ENCODE results near the gene XCR1.
A peak's percentile ranks its signal among the peaks of the same experiment; 100 is the strongest.
"Not testable (repeated sequence)": the region's sequence is repeated elsewhere in the genome, so short reads cannot be mapped to it uniquely, and the experiment has no call there.

Gene XCR1

DNA sequence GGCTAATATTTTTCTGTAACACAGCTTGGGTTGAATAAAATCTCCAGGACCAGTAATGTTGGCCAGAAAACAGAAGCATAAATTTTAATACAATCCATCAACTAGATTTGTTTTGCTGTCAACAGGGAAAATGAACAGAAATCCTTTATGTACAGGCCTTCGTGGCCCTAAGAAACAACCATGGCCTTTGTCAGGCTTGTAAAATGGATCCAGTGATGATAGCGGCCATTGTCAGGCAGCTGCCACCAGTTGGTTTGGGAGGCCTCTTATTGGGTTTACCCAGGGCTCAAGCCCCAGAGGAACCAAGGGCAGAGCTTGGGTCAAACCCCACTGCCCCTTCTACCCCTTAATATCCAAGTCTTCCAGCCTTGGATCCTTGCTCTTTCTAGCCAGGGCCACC lies 26.1 kb downstream of the XCR1 start:
- no peaks in the 10 kb centered on the region for H3K36me3 ChIP-seq (ENCODE audit: control insufficient read depth in 1 of 2, insufficient read depth in 2 of 2, low read length in 2 of 2)
- H3K4me3 ChIP-seq (ENCODE audit: low read depth, low read length), result no peak overlapping the region
- no peak overlapping the region for H3K14ac ChIP-seq (ENCODE audit: low read length)
- no peak overlapping the region for H3K27ac ChIP-seq (ENCODE audit: low read depth, low read length)
- H4K8ac ChIP-seq (ENCODE audit: low read depth, low read length), result no peak overlapping the region
- no peak overlapping the region for H3K9ac ChIP-seq (ENCODE audit: low read length)
- no peak for DNase-seq
- H3K9me3 ChIP-seq (ENCODE audit: insufficient read depth, low read depth, low read length), result peaks cover 4% of the 10 kb centered on the region
- H4K91ac ChIP-seq (ENCODE audit: low read depth, low read length), result no peak overlapping the region
- H3K79me2 ChIP-seq (ENCODE audit: control insufficient read depth, insufficient read depth, low read length, poor library complexity), result no peaks in the 10 kb centered on the region
- no peak overlapping the region for H4K12ac ChIP-seq (ENCODE audit: low read depth, low read length)
- H2AK5ac ChIP-seq (ENCODE audit: low read length), result no peak overlapping the region
- H3K23ac ChIP-seq (ENCODE audit: low read length), result no peak overlapping the region
- no peaks in the 10 kb centered on the region for H3K79me1 ChIP-seq (ENCODE audit: low read length)
- H3K4me2 ChIP-seq (ENCODE audit: low read length), result no peak overlapping the region
- no CpG with 5 or more reads among the region's 2 CpGs for WGBS (ENCODE audit: extremely low coverage, insufficient coverage, insufficient read length)
- H3K18ac ChIP-seq (ENCODE audit: low read length), result no peak overlapping the region
- H2BK5ac ChIP-seq (ENCODE audit: low read depth, low read length, poor library complexity), result no peak overlapping the region
- no peaks in the 10 kb centered on the region for H3K27me3 ChIP-seq (ENCODE audit: insufficient read depth, low read length)
- no peak overlapping the region for H2BK120ac ChIP-seq (ENCODE audit: insufficient read depth, low read length, poor library complexity)
- no peak overlapping the region for H3K4ac ChIP-seq (ENCODE audit: low read depth, low read length)
- peaks cover 0 to 4% of the 10 kb centered on the region in 2 experiments for H3K4me1 ChIP-seq (ENCODE audit: control insufficient read depth in 1 of 2, insufficient read depth in 2 of 2, low read length in 2 of 2)
- no peak overlapping the region for H2AFZ ChIP-seq (ENCODE audit: insufficient read depth, low read length, poor library complexity)
- H2BK12ac ChIP-seq (ENCODE audit: low read length), result no peak overlapping the region

DNA sequence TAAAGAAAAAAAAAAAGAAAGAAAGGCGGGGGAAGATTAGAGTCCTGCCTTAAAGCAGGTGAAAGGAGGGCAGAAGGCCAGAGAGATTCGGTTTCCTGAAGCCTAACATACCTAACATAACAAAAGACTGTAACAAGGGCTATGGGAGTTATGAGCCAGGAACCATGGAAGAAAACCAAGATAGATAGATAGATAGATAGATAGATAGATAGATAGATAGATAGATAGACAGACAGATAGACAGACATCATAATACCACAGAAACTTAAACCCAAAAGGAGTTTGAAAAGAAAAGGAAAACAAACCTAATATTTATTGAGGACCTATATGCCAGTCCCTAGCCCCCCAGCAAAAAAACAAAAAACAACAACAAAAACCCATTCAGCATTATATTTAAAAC lies 29.3 kb downstream of the XCR1 start:
- Histone ChIP-seq H3K4me3 (ENCODE audit: low read depth, low read length) (no peak overlapping the region), H3K23ac (ENCODE audit: low read length) (no peak overlapping the region), H3K9ac (ENCODE audit: low read length) (no peak overlapping the region), H4K91ac (ENCODE audit: low read depth, low read length) (no peak overlapping the region), H3K9me3 (ENCODE audit: insufficient read depth, low read depth, low read length) (peaks cover 4% of the 10 kb centered on the region), H3K36me3 (ENCODE audit: control insufficient read depth in 1 of 2, insufficient read depth in 2 of 2, low read length in 2 of 2) (no peaks in the 10 kb centered on the region), H4K8ac (ENCODE audit: low read depth, low read length) (no peak overlapping the region), H2AFZ (ENCODE audit: insufficient read depth, low read length, poor library complexity) (no peak overlapping the region), H2BK5ac (ENCODE audit: low read depth, low read length, poor library complexity) (no peak overlapping the region), H2BK12ac (ENCODE audit: low read length) (no peak overlapping the region), H3K27me3 (ENCODE audit: insufficient read depth, low read length) (no peaks in the 10 kb centered on the region), H3K18ac (ENCODE audit: low read length) (no peak overlapping the region), H3K79me2 (ENCODE audit: control insufficient read depth, insufficient read depth, low read length, poor library complexity) (peaks cover 3% of the 10 kb centered on the region), H3K4me2 (ENCODE audit: low read length) (no peak overlapping the region), H3K27ac (ENCODE audit: low read depth, low read length) (no peak overlapping the region), H4K12ac (ENCODE audit: low read depth, low read length) (no peak overlapping the region), H3K14ac (ENCODE audit: low read length) (no peak overlapping the region), H3K4me1 (ENCODE audit: control insufficient read depth in 1 of 2, insufficient read depth in 2 of 2, low read length in 2 of 2) (peaks cover 0 to 10% of the 10 kb centered on the region in 2 experiments), H3K4ac (ENCODE audit: low read depth, low read length) (no peak overlapping the region), H2BK120ac (ENCODE audit: insufficient read depth, low read length, poor library complexity) (no peak overlapping the region), H2AK5ac (ENCODE audit: low read length) (no peak overlapping the region), H3K79me1 (ENCODE audit: low read length) (peaks cover 10% of the 10 kb centered on the region)
- peak; percentile 15 to 73 for DNase-seq
- no CpG with 5 or more reads among the region's 2 CpGs for WGBS (ENCODE audit: extremely low coverage, insufficient coverage, insufficient read length)

DNA sequence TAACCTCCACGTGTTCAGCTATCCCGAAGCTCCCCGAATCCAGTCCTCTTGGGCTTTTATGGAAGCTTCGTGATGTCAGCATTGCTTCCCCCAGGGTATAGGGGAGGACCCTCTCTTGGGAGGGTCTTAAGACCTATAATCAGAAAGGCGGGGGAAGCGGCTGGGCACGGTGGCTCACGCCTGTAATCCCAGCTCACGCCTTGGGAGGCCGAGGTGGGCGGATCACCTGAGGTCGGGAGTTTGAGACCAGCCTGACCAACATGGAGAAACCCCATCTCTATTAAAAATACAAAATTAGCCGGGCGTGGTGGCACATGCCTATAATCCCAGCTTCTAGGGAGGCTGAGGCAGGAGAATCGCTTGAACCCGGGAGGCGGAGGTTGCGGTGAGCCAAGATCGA lies 29.8 kb downstream of the XCR1 start:
- DNase-seq, result not testable (repeated sequence)

DNA sequence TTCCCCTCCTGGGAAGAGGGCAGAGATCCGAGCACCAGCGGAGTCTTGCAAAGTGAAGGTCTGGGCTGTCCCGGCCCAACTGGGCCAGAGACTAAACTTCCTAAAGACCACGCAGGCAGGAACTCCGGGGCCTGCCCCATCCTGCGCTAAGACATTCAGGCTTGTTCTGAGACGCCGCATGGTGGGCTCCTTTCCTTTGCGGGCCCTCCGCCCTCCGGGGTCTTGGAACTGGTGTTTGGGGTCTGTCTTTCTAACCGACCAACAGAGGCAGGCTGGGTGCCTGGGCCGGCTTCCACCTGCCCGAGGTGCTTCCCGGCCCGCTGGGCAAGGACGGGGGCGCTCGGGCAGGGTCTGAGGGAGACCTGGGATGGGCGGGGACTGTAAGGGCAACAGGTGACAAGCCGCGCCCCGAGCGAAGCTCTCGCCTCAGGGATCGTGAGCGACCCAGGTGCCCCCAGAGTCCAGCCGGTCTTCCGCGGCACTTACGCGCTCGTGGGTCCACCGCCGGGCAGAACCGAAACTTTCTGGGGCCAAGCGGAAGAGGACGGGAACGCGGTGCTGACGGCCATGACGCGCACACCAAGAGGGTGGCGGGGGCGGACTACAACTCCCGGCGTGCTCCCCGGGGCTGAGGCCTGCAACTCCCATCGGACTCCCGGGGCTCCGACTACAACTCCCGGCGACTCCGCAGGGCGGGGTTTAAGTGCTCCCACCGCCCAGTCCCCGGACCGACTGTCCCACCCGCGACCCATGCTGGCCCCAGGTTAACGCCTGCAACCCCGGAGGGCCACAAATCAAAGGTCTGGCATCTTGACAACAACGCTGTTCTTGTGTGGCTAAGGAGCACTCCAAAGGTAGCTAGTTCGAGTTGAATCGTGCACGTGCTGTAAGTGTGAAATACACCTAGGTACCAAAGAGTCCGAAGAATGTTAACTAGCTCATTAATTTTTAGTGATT lies 31.8 kb downstream of the XCR1 start, which contains the start of gene FYCO1:
Gene FYCO1, minus strand, starts transcription at position 589 of the 957 bp plus-strand sequence. CDS start 10,914 bp downstream, outside the sequence.
- Histone ChIP-seq H3K36me3 (ENCODE audit: control insufficient read depth in 1 of 2, insufficient read depth in 2 of 2, low read length in 2 of 2) (no peaks in the 10 kb centered on the region), H4K8ac (ENCODE audit: low read depth, low read length) (peak within 1 kb of the TSS; percentile 74), H3K4me1 (ENCODE audit: control insufficient read depth in 1 of 2, insufficient read depth in 2 of 2, low read length in 2 of 2) (peaks cover 0 to 10% of the 10 kb centered on the region in 2 experiments), H3K9me3 (ENCODE audit: insufficient read depth, low read depth, low read length) (peaks cover 4% of the 10 kb centered on the region), H2BK12ac (ENCODE audit: low read length) (no peak within 1 kb of the TSS), H2BK120ac (ENCODE audit: insufficient read depth, low read length, poor library complexity) (peak within 1 kb of the TSS; percentile 25), H4K12ac (ENCODE audit: low read depth, low read length) (peak within 1 kb of the TSS; percentile 14), H2BK5ac (ENCODE audit: low read depth, low read length, poor library complexity) (peak within 1 kb of the TSS; percentile 32), H3K4me3 (ENCODE audit: low read depth, low read length) (peak within 1 kb of the TSS; percentile 98), H4K91ac (ENCODE audit: low read depth, low read length) (peak within 1 kb of the TSS; percentile 59), H2AK5ac (ENCODE audit: low read length) (no peak within 1 kb of the TSS), H3K9ac (ENCODE audit: low read length) (peak within 1 kb of the TSS; percentile 72), H3K79me1 (ENCODE audit: low read length) (peaks cover 10% of the 10 kb centered on the region), H3K14ac (ENCODE audit: low read length) (peak within 1 kb of the TSS; percentile 38), H3K27me3 (ENCODE audit: insufficient read depth, low read length) (no peaks in the 10 kb centered on the region), H3K18ac (ENCODE audit: low read length) (peak within 1 kb of the TSS; percentile 16), H3K79me2 (ENCODE audit: control insufficient read depth, insufficient read depth, low read length, poor library complexity) (peaks cover 5% of the 10 kb centered on the region), H3K27ac (ENCODE audit: low read depth, low read length) (no peak within 1 kb of the TSS), H2AFZ (ENCODE audit: insufficient read depth, low read length, poor library complexity) (peak within 1 kb of the TSS; percentile 30), H3K4ac (ENCODE audit: low read depth, low read length) (peak within 1 kb of the TSS; percentile 15), H3K4me2 (ENCODE audit: low read length) (peak within 1 kb of the TSS; percentile 83), H3K23ac (ENCODE audit: low read length) (peak within 1 kb of the TSS; percentile 29)
- DNase-seq, result peak; percentile 77 to 80
- whole genome bisulfite sequencing (ENCODE audit: extremely low coverage, insufficient coverage, insufficient read length), result no CpG with 5 or more reads among the region's 67 CpGs

More for the DNA sequence above, 29.8 kb downstream of the XCR1 start:
- not testable (repeated sequence) for H3K18ac ChIP-seq (ENCODE audit: low read length); H4K12ac ChIP-seq (ENCODE audit: low read depth, low read length); H3K4ac ChIP-seq (ENCODE audit: low read depth, low read length); H3K4me2 ChIP-seq (ENCODE audit: low read length); H3K27ac ChIP-seq (ENCODE audit: low read depth, low read length); H3K23ac ChIP-seq (ENCODE audit: low read length); H3K9me3 ChIP-seq (ENCODE audit: insufficient read depth, low read depth, low read length); H2BK120ac ChIP-seq (ENCODE audit: insufficient read depth, low read length, poor library complexity); H3K14ac ChIP-seq (ENCODE audit: low read length); H3K4me3 ChIP-seq (ENCODE audit: low read depth, low read length); H3K79me2 ChIP-seq (ENCODE audit: control insufficient read depth, insufficient read depth, low read length, poor library complexity); H2AK5ac ChIP-seq (ENCODE audit: low read length); H3K36me3 ChIP-seq (ENCODE audit: control insufficient read depth in 1 of 2, insufficient read depth in 2 of 2, low read length in 2 of 2); H4K8ac ChIP-seq (ENCODE audit: low read depth, low read length); H2AFZ ChIP-seq (ENCODE audit: insufficient read depth, low read length, poor library complexity); H4K91ac ChIP-seq (ENCODE audit: low read depth, low read length); H2BK12ac ChIP-seq (ENCODE audit: low read length); H3K27me3 ChIP-seq (ENCODE audit: insufficient read depth, low read length); H3K9ac ChIP-seq (ENCODE audit: low read length); H2BK5ac ChIP-seq (ENCODE audit: low read depth, low read length, poor library complexity)
- Histone ChIP-seq H3K79me1 (ENCODE audit: low read length) (peaks cover 10% of the 10 kb centered on the region), H3K4me1 (ENCODE audit: control insufficient read depth in 1 of 2, insufficient read depth in 2 of 2, low read length in 2 of 2) (peaks cover 0 to 10% of the 10 kb centered on the region in 2 experiments)
- WGBS (ENCODE audit: extremely low coverage, insufficient coverage, insufficient read length), result no CpG with 5 or more reads among the region's 19 CpGs
